Measurements from ENCODE around the gene CNDP2.

CNDP2 gene

GRCh38 chr18:74480149-74480651 is 16.0 kb upstream of the CNDP2 start:
- no peak overlapping the region for H3K4me3 ChIP-seq (ENCODE audit: low read depth, low read length)
- TF ChIP-seq CTCF (IDR thresholded peaks at IDR 0.05; ENCODE audit: low read depth, low read length, missing control alignments), result no peak
- no peak for DNase-seq (ENCODE audit: low read depth)

- no peak overlapping the region for H3K4me3 ChIP-seq (ENCODE audit: low read depth, low read length)
- no peak for TF ChIP-seq CTCF (IDR thresholded peaks at IDR 0.05; ENCODE audit: low read depth, low read length, missing control alignments)
- no peak for DNase-seq (ENCODE audit: low read depth)
Measured at GRCh38 chr18:74482697-74483096, 13.5 kb upstream of the CNDP2 start.

GRCh38 chr18:74486119-74486849 is 9.9 kb upstream of the CNDP2 start:
- TF ChIP-seq CTCF (IDR thresholded peaks at IDR 0.05; ENCODE audit: low read depth, low read length, missing control alignments), result no peak
- no peak overlapping the region for H3K4me3 ChIP-seq (ENCODE audit: low read depth, low read length)
- DNase-seq (ENCODE audit: low read depth), result no peak

GRCh38 chr18:74488354-74488753 is 7.8 kb upstream of the CNDP2 start:
- TF ChIP-seq CTCF (IDR thresholded peaks at IDR 0.05; ENCODE audit: low read depth, low read length, missing control alignments), result no peak
- no peak for DNase-seq (ENCODE audit: low read depth)
- H3K4me3 ChIP-seq (ENCODE audit: low read depth, low read length), result no peak overlapping the region

GRCh38 chr18:74488864-74489263 is 7.3 kb upstream of the CNDP2 start:
- TF ChIP-seq CTCF (IDR thresholded peaks at IDR 0.05; ENCODE audit: low read depth, low read length, missing control alignments), result no peak
- no peak overlapping the region for H3K4me3 ChIP-seq (ENCODE audit: low read depth, low read length)
- DNase-seq (ENCODE audit: low read depth), result no peak

GRCh38 chr18:74489676-74490075 is 6.5 kb upstream of the CNDP2 start:
- TF ChIP-seq CTCF (IDR thresholded peaks at IDR 0.05; ENCODE audit: low read depth, low read length, missing control alignments), result no peak
- no peak for DNase-seq (ENCODE audit: low read depth)
- no peak overlapping the region for H3K4me3 ChIP-seq (ENCODE audit: low read depth, low read length)

- no peak for DNase-seq (ENCODE audit: low read depth)
- no peak for TF ChIP-seq CTCF (IDR thresholded peaks at IDR 0.05; ENCODE audit: low read depth, low read length, missing control alignments)
- H3K4me3 ChIP-seq (ENCODE audit: low read depth, low read length), result no peak overlapping the region
Measured at GRCh38 chr18:74492259-74492658, 3.9 kb upstream of the CNDP2 start.

Measured in GM12864 (cell line).